Stimulated activated CD4-positive, alpha-beta T cell treated with anti-CD3 and anti-CD28 coated beads, Interleukin-12 subunit alpha, Interleukin-12 subunit beta, amount 100 ng/mL, for 4 hours (primary cell): ENCODE measurements around the gene ZNF320.
"Not testable (repeated sequence)": the region's sequence is repeated elsewhere in the genome, so short reads cannot be mapped to it uniquely, and the experiment has no call there.

Experiments used
- DNase-seq: peaks from one replicate; pipeline ENCODE4 v3.0.0-alpha.2; 2020

Gene ZNF320

GRCh38 chr19:52897138-52897935 is at the start of gene ZNF320:
TSS of gene ZNF320 (minus strand) at chr19:52897635. CDS start at chr19:52890255, 7,380 bp downstream.
- DNase-seq: peak; percentile 84

- no peak for DNase-seq
Observed at GRCh38 chr19:52946322-52947310, 49.2 kb upstream of the ZNF320 start.

GRCh38 chr19:52945652-52946321 is 48.4 kb upstream of the ZNF320 start:
- DNase-seq: no peak

GRCh38 chr19:52944703-52945493 is 47.5 kb upstream of the ZNF320 start:
- not testable (repeated sequence) for DNase-seq

- DNase-seq: no peak
Observed at GRCh38 chr19:52943884-52944643, 46.6 kb upstream of the ZNF320 start.

GRCh38 chr19:52943134-52943883 is 45.9 kb upstream of the ZNF320 start:
- no peak for DNase-seq

GRCh38 chr19:52942386-52943133 is 45.1 kb upstream of the ZNF320 start:
- DNase-seq: peak; percentile 89

GRCh38 chr19:52941941-52942385 is 44.5 kb upstream of the ZNF320 start:
- peak; percentile 4 for DNase-seq

GRCh38 chr19:52941523-52941922 is 44.1 kb upstream of the ZNF320 start:
- DNase-seq: not testable (repeated sequence)

- not testable (repeated sequence) for DNase-seq
Observed at GRCh38 chr19:52940905-52941304, 43.5 kb upstream of the ZNF320 start.

- no peak for DNase-seq
Observed at GRCh38 chr19:52938761-52939160, 41.3 kb upstream of the ZNF320 start.

GRCh38 chr19:52936954-52937325 is 39.5 kb upstream of the ZNF320 start:
- no peak for DNase-seq

- no peak for DNase-seq
Observed at GRCh38 chr19:52936151-52936953, 38.9 kb upstream of the ZNF320 start.

GRCh38 chr19:52935434-52935833 is 38.0 kb upstream of the ZNF320 start:
- no peak for DNase-seq

GRCh38 chr19:52924641-52925040 is 27.2 kb upstream of the ZNF320 start:
- DNase-seq: not testable (repeated sequence)

GRCh38 chr19:52923778-52924593 is 26.6 kb upstream of the ZNF320 start:
- DNase-seq: no peak

GRCh38 chr19:52922841-52923777 is 25.7 kb upstream of the ZNF320 start, which contains the start of gene ZNF888:
TSS of gene ZNF888 (minus strand) at chr19:52923428. CDS start at chr19:52917873, 5,555 bp downstream.
- DNase-seq: peak; percentile 81
